ENCODE measurements around the gene IL22RA2.

IL22RA2 gene

DNA sequence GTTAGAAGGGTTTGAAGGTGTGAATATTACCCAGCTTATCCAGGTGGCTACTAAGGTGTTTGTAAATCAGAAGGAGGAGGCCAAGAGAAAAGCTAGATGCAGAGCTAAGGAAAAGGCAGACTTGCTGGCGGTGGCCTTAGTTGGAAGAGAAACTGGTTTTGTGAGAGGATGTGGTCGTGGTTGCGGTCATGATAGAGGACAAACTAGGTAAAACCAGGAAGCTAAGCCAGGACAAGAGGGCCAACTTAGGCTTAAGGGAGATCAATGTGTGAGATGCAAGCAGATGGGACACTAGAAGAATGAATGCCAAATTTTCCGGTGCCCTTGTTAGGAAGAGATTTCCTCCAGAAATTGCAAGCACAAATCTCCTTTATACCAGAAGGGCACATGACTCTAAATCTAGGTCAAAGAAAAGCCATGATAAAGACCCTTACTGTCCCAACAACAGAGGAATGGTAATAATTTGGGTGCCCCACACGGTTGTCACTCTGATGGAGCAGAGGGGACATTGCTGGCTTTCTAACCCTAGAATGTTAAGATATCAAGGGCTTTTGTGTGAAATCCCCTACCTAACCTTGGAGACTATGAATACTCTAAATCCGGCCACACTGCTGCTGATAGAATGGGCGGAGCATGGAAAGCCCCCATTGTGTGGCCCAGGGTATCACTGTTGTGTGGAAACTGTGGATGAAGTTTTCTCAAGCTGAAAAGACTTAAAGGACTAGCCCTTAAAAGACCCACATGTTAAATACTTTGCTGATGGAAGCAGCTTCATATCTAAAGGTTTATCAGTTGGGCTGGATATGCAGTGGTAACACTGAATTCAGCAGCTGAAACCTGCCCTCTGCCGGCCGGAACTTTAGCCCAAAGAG is 7.8 kb downstream of the IL22RA2 start:
- no peak for DNase-seq

GRCh38 chr6:137163732-137164318 is 9.6 kb downstream of the IL22RA2 start:
- DNase-seq, result no peak

GRCh38 chr6:137162692-137163306 is 10.6 kb downstream of the IL22RA2 start:
- no peak for DNase-seq

- no peak for DNase-seq
These were observed 11.5 kb downstream of the IL22RA2 start for GRCh38 chr6:137161949-137162348.

- no peak for DNase-seq
These were observed 12.7 kb downstream of the IL22RA2 start for GRCh38 chr6:137160763-137161162.

DNA sequence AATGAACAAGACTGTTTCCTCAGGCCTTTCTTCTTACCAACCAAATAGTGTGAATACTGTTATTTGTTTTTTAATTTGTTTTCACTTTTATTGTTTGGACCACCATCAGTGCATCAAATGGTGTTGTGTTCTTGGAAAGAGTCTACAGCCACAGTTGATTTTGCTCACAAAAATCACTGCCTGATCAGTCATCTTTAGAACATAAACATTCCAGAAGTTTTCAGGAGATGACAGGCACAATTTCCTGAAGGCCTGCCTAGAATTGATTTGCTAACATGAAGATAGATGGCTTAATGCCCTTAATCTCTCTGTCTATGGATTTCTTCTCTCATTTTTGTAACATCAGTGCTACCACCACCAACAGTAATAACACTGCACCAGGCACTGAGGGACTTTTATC is 13.5 kb downstream of the IL22RA2 start:
- no peak for DNase-seq

GRCh38 chr6:137157601-137158000 is 15.8 kb downstream of the IL22RA2 start:
- DNase-seq, result no peak

DNA sequence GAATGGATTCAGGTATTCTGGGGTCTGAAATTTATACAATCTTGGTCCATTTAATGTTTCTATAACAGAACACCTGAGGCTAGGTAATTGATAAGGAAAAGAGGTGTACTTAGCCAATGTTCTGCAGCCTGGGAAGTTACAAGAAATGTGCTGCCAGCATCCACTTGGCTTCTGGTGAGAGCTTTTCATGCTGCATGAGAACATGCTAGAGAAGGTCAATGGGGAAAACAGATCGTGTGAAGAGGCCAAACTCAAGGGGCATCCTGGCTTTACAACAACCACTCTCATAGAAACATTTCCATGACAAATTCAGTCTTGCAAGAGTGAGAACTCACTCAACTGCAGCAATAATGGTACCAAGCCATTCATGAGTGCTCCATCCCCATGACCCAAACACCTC is 16.8 kb downstream of the IL22RA2 start:
- DNase-seq, result no peak

DNA sequence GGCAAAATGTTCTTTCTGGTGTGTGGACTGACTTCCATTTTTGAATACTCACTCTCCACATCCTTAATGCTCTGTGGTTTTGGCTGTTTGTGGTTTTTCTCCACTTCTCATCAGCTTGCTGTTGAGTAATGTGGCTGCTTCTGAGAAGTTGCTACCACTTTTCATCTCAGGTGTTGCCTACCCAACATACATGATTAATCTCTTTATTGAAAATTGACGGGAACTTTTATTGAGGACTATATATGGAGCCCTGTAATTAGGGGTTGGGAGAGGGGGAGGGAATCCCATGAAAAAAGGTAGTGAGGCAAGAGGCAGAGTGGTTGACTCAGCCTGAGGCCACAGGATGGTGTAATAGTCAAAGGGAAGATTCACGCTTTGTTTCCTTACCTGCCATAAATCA is 17.6 kb downstream of the IL22RA2 start:
- DNase-seq, result peak in 3 of 6 experiments; percentile 5 to 44 (median 30)

GRCh38 chr6:137150072-137150471 is 23.4 kb downstream of the IL22RA2 start:
- DNase-seq, result peak in 1 of 6 experiments; percentile 4

DNA sequence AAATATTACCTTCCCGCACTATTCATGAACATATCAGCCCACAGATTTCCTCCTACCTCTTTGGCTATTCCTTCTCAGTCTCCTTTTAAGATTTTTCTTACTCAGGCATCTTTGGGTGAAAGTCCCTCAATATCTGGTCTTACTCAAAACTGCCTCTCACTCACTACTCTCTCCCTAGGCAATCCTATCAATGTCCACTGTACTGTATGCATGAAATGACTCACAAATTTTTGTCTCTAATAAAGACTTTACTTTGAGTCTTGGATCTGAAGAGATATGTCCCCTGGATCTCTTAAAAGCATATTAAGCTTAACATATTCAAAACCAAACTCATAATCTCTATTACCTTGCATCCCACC is 24.4 kb downstream of the IL22RA2 start:
- DNase-seq, result no peak

DNA sequence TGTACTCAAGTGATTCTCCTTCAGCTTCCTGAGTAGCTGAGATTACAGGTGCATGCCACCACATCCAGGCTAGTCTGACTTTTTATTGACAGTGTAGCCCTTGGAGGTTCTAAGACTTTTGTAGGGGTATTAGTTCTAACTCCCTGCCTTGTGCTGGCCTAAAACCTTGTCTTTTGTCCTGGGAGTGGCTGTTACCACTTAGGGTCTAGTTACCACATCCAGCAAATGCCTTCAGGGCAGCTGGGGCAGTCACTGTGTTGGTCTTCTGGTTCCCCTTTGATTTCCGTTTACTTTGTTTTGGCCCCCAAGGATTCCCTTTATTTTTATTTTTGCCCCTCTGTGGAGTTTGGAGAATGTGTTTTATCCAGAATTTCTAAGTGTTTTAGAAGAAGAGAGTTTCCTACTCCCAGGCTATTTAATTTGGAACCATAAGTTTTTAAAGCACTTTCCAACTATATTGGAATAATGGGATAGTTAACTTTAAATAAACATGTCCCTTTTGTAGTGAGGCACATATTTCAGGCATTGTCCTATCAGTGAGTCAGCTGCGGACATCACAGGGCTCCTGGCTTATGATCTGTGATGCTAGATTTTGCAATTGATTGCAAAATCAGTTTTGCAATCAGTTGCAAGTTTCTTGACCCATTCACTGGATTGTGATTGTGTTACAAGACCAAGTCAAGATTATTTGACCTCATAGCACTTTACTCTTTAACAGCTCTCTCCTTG is 25.0 kb downstream of the IL22RA2 start:
- DNase-seq, result no peak

DNA sequence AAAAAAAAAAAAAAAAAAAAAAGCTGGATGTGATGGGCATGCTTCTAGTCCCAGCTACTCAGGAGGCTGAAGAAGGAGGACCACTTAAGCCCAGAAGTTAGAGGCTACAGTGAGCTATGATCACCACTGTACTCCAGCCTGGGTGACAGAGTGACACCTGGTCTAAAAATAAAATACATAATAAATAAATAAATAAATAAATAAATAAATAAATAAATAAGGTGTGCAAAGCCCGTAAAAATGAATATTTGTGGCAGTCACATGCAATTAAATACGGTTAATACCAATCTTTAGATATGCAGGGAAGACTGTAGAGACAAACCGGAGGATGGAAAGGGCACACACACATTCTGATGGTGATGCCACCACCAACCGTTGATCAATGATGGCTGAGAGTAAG is 26.2 kb downstream of the IL22RA2 start:
- DNase-seq, result no peak

- no peak for DNase-seq
These were observed 27.2 kb downstream of the IL22RA2 start for GRCh38 chr6:137146206-137146605.

DNA sequence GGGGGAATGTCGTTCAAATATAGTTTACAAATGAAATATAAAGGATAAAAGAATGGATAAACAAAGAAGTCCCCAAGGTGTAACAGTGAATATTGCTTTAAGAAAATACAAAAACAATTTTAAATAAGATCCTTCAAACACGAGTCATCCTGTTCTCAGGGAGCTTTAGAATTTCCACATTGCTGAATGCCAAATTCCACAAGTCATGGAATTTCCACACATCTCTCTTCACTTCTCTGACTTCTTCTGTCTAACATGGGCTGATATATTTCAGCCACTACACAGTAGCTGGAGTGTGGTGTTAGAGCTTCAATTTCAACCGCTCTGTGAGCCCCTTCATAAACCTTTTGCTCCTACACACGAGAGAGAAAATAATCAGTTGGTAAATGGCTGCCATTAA is 28.0 kb downstream of the IL22RA2 start:
- no peak for DNase-seq

DNA sequence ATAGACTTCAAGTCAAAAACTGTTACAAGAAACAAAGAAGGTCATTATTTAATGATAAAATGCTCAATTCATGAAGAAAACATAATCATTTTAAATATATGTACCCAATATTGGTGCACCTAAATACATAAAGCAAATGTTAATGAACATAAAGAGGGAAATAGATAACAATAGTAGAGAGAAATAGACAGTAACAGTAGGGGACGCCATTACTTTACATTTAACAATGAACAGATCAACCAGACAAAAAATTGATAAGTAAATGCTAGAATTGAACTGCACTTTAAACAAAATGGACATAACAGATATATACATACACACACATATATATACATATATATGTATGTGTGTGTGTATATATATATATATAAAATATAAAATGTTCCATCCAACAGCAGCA is 37.4 kb downstream of the IL22RA2 start:
- no peak for DNase-seq

- DNase-seq, result no peak
These were observed 39.0 kb downstream of the IL22RA2 start for GRCh38 chr6:137134483-137134882.

DNA sequence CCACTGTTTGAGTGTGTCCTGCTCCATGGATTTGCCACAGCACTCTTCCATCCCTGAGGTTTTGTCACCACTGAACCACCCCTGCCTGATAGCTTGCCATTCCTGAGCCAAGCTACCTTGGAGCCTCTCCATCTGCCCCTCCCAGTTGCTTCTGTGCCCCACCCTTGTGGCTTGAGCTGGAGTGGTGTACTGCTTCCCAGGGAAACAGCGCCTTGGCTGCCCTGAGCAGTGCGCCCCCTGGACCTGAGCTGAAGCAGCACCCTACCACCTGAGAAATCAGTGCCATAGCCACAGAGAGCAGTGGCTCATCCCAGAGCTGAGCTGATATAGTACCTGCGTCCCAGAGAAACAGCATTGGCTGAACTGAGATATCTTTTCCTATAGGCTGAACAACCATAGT is 40.3 kb downstream of the IL22RA2 start:
- no peak for DNase-seq

DNA sequence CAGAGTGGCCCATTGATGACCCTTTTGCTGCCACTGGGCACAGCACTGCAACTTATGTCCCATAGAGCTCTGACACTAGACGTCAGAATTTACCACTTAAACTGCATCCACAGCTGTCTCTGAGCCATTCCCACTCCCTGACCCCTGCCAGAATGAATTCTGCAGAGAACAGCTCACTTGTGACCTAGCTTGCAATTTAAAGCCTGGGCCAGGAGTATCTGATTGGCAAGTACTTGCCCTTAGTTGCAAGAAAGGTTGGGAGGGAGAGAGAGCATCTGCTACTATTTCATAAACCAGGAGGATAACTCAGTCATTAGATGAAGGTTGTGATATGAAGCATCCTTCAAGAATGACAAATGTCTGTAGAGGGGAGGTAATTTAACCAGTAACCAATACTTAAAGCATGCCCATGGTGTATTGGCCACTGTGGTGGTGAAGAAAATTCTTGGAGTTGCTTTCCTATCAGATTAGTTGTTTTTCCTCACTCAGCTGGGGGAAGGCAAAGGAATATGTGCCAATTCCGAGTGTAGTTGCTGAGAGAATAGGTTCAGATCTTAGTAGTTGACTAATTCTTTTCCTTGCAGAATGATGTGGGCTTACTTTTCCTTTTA is 46.5 kb downstream of the IL22RA2 start:
- DNase-seq, result no peak

DNA sequence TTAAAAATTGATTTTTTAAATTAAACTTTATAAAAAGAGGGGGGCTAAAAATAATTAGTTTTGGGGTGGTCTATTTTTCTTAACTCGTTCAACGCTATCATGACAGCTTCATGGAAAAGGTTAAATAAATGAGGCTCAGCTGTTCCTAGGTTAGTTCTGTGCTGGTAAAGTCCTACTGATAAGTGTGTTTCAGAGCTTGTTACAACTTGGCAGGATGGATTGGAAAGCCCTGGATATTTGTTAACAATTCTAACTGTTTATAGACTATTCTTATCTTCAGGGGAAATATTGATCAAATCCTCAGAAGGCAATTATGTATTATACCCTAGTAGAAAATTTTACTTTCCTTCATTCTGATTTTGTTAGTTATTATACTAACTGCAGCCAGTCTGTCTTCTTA is 50.4 kb downstream of the IL22RA2 start:
- no peak for DNase-seq

GRCh38 chr6:137122612-137123011 is 50.8 kb downstream of the IL22RA2 start:
- no peak for DNase-seq

DNA sequence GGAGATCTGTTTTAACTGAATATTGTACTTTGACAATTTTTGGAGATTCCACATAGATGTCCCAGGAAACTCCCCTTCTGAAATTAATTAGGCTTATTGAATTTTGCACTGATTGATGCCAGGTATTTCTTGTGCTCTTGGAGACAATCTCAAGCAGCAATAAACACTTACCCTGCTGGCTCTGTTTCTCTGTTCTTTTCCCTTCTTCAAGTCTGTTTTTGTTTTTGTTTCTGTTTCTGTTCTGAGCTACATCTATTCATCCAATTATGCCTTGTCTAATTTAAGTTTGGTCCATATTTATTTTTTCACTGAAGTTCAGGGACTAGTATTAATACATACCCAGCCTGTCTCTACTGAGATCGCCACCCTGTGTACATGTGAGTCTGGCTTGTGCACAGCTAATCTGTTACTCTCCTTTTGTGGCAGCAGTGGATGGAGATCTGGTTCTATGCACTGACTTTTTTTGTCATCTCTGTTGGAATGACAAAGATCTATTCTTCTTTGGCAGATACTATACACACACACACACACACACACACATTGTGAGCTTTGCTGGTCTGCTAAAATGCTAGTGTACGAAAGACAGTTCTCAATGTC is 51.9 kb downstream of the IL22RA2 start:
- DNase-seq, result no peak

DNA sequence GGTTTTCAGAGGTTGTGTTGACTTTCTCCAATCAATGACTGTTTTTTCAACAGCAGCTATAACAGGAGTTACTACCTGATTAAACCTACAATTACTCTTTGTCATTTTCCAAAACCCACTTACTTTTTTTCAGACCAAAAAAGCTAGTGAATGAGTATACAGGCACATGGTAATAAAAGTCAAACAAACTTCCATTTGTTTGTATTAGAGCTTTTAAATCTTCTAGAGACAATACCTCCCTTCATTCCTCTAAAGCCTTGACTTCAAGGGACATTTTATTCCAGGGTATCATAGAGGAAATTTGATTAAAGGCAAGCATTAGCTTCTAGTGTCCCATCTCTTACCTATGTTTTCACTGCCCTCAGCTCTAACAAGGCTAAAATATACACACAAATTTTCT is 52.7 kb downstream of the IL22RA2 start:
- no peak for DNase-seq
